ENCODE measurements around the gene USP17L12.
"Not testable (repeated sequence)": the region's sequence is repeated elsewhere in the genome, so short reads cannot be mapped to it uniquely, and the experiment has no call there.

Gene USP17L12, protein sequence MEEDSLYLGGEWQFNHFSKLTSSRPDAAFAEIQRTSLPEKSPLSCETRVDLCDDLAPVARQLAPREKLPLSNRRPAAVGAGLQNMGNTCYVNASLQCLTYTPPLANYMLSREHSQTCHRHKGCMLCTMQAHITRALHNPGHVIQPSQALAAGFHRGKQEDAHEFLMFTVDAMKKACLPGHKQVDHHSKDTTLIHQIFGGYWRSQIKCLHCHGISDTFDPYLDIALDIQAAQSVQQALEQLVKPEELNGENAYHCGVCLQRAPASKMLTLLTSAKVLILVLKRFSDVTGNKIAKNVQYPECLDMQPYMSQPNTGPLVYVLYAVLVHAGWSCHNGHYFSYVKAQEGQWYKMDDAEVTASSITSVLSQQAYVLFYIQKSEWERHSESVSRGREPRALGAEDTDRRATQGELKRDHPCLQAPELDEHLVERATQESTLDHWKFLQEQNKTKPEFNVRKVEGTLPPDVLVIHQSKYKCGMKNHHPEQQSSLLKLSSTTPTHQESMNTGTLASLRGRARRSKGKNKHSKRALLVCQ

DNA sequence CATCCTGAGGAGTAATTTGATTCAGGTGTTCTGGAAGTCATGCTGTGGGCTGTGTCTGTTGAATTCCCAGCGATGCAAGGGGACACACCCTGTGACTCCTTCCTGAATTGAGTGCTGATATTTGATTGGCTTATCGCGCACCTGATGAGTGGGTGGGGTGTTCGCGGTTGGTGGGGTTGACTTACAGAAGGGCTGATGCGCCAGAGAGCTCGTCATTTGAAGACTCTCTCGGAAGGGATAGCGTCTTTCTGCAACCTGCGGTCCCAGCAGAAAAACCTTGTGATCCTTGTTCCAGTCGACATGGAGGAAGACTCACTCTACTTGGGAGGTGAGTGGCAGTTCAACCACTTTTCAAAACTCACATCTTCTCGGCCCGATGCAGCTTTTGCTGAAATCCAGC is at the start of gene USP17L12:
Gene USP17L12 (plus strand): TSS at position 301 of the 400 bp plus-strand sequence. CDS start 0 bp downstream, at position 301.
- FAIRE-seq; DNase-seq (ENCODE audit: insufficient read length, low spot score): not testable (repeated sequence)

GRCh38 chr4:9210357-9210756 is 9.6 kb upstream of the USP17L12 start, which contains the start of gene USP17L10:
Gene USP17L10 (plus strand): TSS chr4:9210657. CDS start chr4:9210657, 0 bp downstream.
- FAIRE-seq; DNase-seq (ENCODE audit: insufficient read length, low spot score): not testable (repeated sequence)

DNA sequence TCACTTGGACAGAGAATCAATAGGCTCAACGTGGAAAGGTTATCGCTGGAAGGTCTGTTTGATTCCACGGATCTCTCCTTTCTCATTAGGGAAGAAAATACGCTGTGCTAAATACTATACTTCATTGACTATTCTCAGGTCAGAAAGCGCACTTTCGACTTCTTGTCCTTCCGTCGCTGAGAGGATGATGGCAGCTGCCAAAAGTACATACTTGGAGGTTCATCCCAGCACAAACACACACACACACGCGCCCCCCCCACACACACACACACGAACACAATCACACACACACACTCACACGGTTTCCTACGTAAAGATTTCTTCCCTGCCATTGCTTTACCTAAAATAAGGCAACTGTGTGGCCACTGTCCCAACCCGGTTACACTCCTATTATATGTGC is 5.3 kb upstream of the USP17L12 start:
- DNase-seq (ENCODE audit: insufficient read length, low spot score); FAIRE-seq: not testable (repeated sequence)

DNA sequence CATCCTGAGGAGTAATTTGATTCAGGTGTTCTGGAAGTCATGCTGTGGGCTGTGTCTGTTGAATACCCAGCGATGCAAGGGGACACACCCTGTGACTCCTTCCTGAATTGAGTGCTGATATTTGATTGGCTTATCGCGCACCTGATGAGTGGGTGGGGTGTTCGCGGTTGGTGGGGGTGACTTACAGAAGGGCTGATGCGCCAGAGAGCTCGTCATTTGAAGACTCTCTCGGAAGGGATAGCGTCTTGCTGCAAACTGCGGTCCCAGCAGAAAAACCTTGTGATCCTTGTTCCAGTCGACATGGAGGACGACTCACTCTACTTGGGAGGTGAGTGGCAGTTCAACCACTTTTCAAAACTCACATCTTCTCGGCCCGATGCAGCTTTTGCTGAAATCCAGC is 4.8 kb upstream of the USP17L12 start, which contains the start of gene USP17L11:
Gene USP17L11 (plus strand): TSS at position 301 of the 400 bp plus-strand sequence. CDS start 0 bp downstream, at position 301.
- not testable (repeated sequence) for DNase-seq (ENCODE audit: insufficient read length, low spot score); FAIRE-seq

GRCh38 chr4:9224596-9224995 is 4.6 kb downstream of the USP17L12 start, which contains the start of gene USP17L13:
Gene USP17L13 (plus strand): TSS chr4:9224896. CDS start chr4:9224896, 0 bp downstream.
- FAIRE-seq; DNase-seq (ENCODE audit: insufficient read length, low spot score): not testable (repeated sequence)

GRCh38 chr4:9230249-9230648 is 10.3 kb downstream of the USP17L12 start:
- not testable (repeated sequence) for DNase-seq (ENCODE audit: insufficient read length, low spot score); FAIRE-seq

DNA sequence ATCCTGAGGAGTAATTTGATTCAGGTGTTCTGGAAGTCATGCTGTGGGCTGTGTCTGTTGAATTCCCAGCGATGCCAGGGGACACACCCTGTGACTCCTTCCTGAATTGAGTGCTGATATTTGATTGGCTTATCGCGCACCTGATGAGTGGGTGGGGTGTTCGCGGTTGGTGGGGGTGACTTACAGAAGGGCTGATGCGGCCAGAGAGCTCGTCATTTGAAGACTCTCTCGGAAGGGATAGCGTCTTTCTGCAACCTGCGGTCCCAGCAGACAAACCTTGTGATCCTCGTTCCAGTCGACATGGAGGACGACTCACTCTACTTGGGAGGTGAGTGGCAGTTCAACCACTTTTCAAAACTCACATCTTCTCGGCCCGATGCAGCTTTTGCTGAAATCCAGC is 14.1 kb downstream of the USP17L12 start, which contains the start of gene USP17L15:
Gene USP17L15 (plus strand): TSS at position 301 of the 400 bp plus-strand sequence. CDS start 0 bp downstream, at position 301.
- FAIRE-seq; DNase-seq (ENCODE audit: insufficient read length, low spot score): not testable (repeated sequence)

- FAIRE-seq; DNase-seq (ENCODE audit: insufficient read length, low spot score): not testable (repeated sequence)
Observed at GRCh38 chr4:9238461-9238860, 18.5 kb downstream of the USP17L12 start.

GRCh38 chr4:9243579-9243978 is 23.6 kb downstream of the USP17L12 start, which contains the start of gene USP17L17:
Gene USP17L17 (plus strand): TSS chr4:9243879. CDS start chr4:9243879, 0 bp downstream.
- not testable (repeated sequence) for FAIRE-seq; DNase-seq (ENCODE audit: insufficient read length, low spot score)

DNA sequence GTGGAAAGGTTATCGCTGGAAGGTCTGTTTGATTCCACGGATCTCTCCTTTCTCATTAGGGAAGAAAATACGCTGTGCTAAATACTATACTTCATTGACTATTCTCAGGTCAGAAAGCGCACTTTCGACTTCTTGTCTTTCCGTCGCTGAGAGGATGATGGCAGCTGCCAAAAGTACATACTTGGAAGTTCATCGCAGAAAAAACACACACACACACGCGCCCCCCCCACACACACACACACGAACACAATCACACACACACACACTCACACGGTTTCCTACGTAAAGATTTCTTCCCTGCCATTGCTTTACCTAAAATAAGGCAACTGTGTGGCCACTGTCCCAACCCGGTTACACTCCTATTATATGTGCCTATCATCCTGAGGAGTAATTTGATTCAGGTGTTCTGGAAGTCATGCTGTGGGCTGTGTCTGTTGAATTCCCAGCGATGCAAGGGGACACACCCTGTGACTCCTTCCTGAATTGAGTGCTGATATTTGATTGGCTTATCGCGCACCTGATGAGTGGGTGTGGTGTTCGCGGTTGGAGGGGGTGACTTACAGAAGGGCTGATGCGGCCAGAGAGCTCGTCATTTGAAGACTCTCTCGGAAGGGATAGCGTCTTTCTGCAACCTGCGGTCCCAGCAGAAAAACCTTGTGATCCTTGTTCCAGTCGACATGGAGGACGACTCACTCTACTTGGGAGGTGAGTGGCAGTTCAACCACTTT is 28.2 kb downstream of the USP17L12 start, which contains the start of gene USP17L18:
Gene USP17L18 (plus strand): TSS at position 678 of the 728 bp plus-strand sequence. CDS start 0 bp downstream, at position 678.
- DNase-seq (ENCODE audit: insufficient read length, low spot score), result not testable (repeated sequence)
- FAIRE-seq, result peak; percentile 4

DNA sequence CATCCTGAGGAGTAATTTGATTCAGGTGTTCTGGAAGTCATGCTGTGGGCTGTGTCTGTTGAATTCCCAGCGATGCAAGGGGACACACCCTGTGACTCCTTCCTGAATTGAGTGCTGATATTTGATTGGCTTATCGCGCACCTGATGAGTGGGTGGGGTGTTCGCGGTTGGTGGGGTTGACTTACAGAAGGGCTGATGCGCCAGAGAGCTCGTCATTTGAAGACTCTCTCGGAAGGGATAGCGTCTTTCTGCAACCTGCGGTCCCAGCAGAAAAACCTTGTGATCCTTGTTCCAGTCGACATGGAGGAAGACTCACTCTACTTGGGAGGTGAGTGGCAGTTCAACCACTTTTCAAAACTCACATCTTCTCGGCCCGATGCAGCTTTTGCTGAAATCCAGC is 33.1 kb downstream of the USP17L12 start, which contains the start of gene USP17L19:
Gene USP17L19 (plus strand): TSS at position 301 of the 400 bp plus-strand sequence. CDS start 0 bp downstream, at position 301.
- DNase-seq (ENCODE audit: insufficient read length, low spot score); FAIRE-seq: not testable (repeated sequence)

- DNase-seq (ENCODE audit: insufficient read length, low spot score); FAIRE-seq: not testable (repeated sequence)
Observed at GRCh38 chr4:9257824-9258223, 37.9 kb downstream of the USP17L12 start, which contains the start of gene USP17L20. Gene USP17L20 (plus strand): TSS chr4:9258124. CDS start chr4:9258124, 0 bp downstream.

DNA sequence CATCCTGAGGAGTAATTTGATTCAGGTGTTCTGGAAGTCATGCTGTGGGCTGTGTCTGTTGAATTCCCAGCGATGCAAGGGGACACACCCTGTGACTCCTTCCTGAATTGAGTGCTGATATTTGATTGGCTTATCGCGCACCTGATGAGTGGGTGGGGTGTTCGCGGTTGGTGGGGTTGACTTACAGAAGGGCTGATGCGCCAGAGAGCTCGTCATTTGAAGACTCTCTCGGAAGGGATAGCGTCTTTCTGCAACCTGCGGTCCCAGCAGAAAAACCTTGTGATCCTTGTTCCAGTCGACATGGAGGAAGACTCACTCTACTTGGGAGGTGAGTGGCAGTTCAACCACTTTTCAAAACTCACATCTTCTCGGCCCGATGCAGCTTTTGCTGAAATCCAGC is 42.6 kb downstream of the USP17L12 start, which contains the start of gene USP17L21:
Gene USP17L21 (plus strand): TSS at position 301 of the 400 bp plus-strand sequence. CDS start 0 bp downstream, at position 301.
- FAIRE-seq, result not testable (repeated sequence)

GRCh38 chr4:9267319-9267718 is 47.4 kb downstream of the USP17L12 start, which contains the start of gene USP17L22:
Gene USP17L22 (plus strand): TSS chr4:9267619. CDS start chr4:9267619, 0 bp downstream.
- DNase-seq (ENCODE audit: insufficient read length, low spot score); FAIRE-seq: not testable (repeated sequence)

More for the DNA sequence above, 42.6 kb downstream of the USP17L12 start, which contains the start of gene USP17L21:
- DNase-seq (ENCODE audit: insufficient read length, low spot score), result not testable (repeated sequence)

Data from HTR-8/SVneo (cell line).